AG09309 (cell line): ENCODE data around the gene EIF2B2.

Experiments
- DNase-seq: peaks from one replicate; pipeline ENCODE4 v3.0.0-alpha.2; 2010; ENCODE audit warnings: low read depth
- H3K4me3 ChIP-seq: 2 replicates; pipeline ENCODE4 v1.5.1; 2011; ENCODE audit warnings: mild to moderate bottlenecking, low read depth, low read length, moderate library complexity; ENCODE audit not compliant: control insufficient read depth
- TF ChIP-seq, protein P1 (sequence below): IDR thresholded peaks from 2 replicates; pipeline ENCODE4 v1.5.1; 2011; ENCODE audit warnings: mild to moderate bottlenecking, low read depth, low read length, inconsistent platforms; ENCODE audit not compliant: insufficient read depth, control insufficient read depth; ENCODE audit errors: missing control alignments

The EIF2B2 gene

DNA sequence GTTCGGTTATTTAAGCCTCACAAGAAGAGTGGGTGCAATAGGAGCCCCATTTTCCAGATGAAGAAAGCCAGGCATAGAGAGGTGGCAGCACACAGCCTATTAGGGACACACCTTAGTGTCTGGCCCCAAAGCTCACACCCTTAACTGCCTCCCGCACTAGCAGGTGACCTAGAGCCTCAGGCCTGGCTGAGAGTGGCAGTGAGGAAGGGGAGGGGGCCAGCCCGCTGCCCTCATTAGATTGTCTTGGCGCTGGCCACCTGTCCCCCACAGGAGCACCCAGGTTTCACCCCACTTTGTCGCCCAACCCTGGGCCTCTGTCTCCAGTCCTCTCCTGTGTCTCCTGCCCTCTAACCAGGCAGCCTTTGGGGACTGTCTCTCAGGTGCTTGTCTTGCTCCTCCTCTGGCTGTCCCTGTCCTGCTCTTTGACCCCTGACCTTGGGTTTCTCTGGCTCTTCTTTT is 28.8 kb upstream of the EIF2B2 start:
- H3K4me3 ChIP-seq, result no peak overlapping the region
- DNase-seq, result no peak
- TF ChIP-seq, protein P1, sequence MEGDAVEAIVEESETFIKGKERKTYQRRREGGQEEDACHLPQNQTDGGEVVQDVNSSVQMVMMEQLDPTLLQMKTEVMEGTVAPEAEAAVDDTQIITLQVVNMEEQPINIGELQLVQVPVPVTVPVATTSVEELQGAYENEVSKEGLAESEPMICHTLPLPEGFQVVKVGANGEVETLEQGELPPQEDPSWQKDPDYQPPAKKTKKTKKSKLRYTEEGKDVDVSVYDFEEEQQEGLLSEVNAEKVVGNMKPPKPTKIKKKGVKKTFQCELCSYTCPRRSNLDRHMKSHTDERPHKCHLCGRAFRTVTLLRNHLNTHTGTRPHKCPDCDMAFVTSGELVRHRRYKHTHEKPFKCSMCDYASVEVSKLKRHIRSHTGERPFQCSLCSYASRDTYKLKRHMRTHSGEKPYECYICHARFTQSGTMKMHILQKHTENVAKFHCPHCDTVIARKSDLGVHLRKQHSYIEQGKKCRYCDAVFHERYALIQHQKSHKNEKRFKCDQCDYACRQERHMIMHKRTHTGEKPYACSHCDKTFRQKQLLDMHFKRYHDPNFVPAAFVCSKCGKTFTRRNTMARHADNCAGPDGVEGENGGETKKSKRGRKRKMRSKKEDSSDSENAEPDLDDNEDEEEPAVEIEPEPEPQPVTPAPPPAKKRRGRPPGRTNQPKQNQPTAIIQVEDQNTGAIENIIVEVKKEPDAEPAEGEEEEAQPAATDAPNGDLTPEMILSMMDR, result no peak

DNA sequence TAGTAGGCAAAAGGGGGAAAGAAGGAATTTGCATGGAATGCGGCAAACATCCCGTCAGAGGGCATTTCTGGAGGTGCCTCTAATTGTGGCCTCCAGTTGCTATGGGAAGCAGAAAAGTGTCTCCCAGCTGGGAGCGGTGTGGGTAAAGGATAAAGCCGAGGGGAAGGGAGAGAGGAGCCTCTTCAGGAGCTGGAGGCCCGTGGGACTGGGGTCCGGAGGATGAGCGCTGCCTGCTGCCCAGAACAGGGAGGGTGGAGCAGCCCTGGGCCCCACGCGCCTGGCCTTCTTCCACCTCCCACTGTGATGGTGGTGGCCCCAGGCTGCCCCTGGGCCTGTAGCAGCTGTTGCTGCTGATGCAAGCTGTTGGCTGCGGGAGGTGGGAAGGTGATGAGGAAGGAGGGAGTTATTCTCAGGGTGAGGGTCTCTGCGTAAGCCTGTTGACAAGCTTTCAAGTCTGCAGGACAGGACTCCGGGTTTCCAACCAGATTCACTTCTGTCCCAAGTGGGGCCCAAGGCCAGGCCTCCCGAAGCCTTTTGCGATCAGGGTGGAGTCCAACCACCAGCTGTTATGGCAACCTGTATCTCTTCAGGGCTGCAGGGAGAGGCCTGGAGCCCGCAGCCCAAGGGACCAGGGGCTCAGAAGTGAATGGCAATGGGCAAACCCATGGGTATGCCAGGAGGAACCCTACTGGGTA is 28.2 kb upstream of the EIF2B2 start:
- DNase-seq, result no peak
- TF ChIP-seq, protein P1, result no peak
- no peak overlapping the region for H3K4me3 ChIP-seq

DNA sequence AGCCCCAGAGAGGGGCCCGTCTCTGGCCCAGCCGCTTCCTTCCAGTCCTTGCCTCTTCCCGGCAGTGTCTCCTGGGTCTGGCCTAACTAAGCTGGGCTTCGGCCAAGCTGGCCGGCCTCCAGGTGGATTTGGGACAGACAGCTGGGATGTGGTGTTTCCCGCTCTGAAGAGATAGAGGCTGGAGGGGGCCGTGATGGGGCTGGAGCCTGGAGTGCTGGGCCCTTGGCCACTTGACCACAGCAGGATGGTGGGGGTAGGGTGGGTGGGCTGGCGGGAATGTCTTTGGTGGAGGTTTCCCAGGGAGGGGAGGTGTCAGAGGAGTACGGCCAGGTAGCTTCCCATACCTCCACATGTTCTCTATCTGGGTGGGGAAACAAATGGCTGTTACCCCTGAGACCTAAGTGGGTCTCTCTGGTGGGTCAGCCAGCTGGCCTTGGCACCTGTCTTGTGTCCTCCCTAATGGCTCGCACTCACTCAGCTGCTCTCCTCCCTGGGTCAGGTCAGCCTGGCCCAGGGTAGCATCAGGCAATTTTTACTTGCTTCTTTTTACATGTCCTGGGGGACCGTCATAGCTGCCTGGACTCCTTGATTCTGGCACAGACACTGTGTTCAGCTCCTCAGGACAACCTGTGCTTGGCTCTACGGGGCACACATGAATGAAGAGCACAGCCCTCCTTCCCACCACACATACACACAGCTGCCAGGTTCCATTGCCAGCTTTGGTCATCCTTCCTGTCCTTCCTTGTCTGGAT is 27.5 kb upstream of the EIF2B2 start:
- no peak overlapping the region for H3K4me3 ChIP-seq
- no peak for DNase-seq
- TF ChIP-seq, protein P1, result no peak

DNA sequence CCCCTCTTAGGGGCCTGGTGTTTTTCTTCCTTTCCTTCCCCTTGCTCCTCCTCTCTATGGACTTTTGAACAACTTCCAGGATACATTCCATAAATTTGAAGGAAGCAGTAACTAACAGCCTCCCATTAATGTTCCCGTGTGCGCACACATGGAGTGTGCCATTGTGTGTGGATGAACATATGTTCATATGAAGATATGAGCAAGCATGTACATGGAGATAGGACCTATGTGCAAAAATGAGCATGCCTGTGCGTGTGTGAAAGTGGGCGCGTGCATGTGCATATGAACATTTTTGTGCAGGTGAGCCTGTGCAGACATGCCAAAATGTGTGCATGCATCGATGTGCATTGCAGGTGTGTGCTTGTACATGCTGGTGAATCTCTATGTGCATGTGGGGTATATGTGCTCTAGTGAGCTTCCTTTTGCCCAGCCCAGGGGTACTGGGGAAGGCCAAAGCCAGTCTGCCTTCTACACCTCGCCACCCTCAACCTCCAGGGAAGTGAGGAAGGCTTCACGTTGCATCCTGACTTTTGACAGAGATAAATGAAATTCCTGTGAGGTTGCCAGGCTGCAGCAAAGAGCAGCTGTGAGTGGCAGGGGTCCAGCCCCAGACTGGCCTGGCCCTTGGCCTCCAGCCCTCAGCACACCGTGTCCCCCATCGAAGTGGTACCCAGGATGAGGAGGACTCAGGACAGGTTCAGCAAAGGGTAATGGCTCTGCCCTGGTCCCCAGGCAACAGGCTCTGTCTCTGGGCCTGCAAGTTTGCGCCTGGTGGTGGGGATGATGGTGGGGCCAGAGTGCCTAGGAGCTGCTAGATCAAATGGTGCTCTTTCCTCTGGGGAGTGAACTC is 26.2 kb upstream of the EIF2B2 start:
- TF ChIP-seq, protein P1, result no peak
- DNase-seq, result no peak
- H3K4me3 ChIP-seq, result no peak overlapping the region

DNA sequence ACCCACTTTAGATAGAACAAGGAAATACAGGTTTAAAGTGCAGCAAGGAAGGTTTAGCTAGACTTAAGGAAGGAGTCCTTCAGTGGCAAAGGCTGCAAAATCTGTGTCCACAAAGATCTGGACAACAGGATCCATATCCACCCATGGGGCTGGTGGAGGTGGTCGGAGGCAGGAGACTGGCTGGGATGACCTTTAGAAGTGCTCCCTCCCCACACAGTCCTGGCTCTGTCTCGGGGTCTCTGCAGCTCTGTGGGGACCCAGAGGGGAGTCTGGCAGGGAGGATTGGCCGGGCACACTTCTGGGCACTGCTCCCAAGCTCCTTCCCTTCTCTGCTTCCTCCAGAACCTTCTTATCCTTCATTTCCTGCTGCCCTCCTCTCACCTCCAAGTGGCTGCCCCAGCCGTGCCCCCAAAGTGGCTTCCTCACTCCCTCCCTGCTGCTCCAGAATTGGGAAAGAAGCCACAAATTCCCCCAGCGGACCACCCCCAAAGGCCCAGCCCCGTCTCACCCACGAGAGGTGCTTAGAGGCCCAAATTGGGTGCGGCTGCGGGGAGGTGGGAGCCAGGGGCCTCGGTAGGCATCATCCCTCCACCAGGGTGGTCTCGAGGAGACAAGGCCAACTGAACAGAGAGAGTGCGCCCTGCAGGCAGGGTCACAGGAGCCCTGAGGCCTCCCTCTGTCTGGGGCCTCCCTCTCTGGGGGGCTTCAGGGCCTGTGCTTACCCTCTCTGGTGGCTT is 25.4 kb upstream of the EIF2B2 start:
- DNase-seq, result no peak
- H3K4me3 ChIP-seq, result no peak overlapping the region
- TF ChIP-seq, protein P1, result no peak

DNA sequence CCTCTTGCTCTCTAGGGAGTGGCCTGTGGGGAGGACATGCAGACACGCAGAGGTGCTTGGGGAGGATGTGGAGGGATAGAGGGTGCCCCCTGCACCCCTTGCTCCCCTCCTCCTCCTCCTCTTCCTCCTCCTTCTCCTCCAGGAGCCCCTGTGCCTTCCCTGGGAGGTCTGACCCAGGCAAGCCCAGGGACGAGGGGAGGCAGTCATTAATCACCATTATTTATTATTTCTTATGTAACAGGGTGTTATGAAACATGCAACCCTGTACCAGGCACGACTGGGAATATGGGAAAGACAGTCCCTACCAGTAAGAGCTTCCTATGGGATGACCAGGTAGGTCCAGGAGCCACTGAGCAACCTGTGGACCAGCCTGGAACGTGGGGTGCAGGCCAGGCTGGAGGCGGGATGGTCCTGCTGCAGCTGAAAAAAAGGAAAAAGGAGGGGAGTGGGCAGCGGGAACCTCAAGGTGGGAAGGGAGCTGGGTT is 24.8 kb upstream of the EIF2B2 start:
- no peak overlapping the region for H3K4me3 ChIP-seq
- no peak for DNase-seq

More for the DNA sequence above, 24.8 kb upstream of the EIF2B2 start:
- TF ChIP-seq, protein P1, result no peak
